GM12878 (cell line): Measurements from ENCODE around the gene KLHL8. TPM values are rescaled to one million over a fixed set of nuclear protein-coding genes. Genes with fewer than 3 reads are reported as not detected.

ENCODE experiments used
- ATAC-seq: fragments of 200-7000 bp; cut with Tn5 transposase; 3 replicates; pipeline ENCODE4 v1.9.1; 2020; ENCODE audit warnings: mild to moderate bottlenecking, moderate library complexity
- BruUV-seq: library from RNA; stranded (reverse); fragments of 400-500 nt; replicated peaks from 2 replicates; lab custom pipeline; 2021; lab: Mats Ljungman, UMichigan
- CTCF ChIA-PET: fragments of 300-600 bp; sonication (Branson Sonifier 250); formaldehyde crosslinking; extraction: SDS; loops from one replicate; lab custom pipeline; 2021; ENCODE audit warnings: inconsistent platforms; lab: Yijun Ruan, JAX
- POLR2A ChIA-PET: fragments of 350-600 bp; formaldehyde crosslinking; extraction: SDS; loops from one replicate; lab custom pipeline; 2021; ENCODE audit warnings: inconsistent platforms; lab: Charles Lee
- RAD21 ChIA-PET: fragments of 300-600 bp; sonication (Branson Sonifier 250); formaldehyde crosslinking; loops from one replicate; lab custom pipeline; 2023; ENCODE audit warnings: antibody characterized with exemption; ENCODE audit not compliant: unreplicated experiment; lab: Charles Lee
- SMC1A ChIA-PET: fragments of 300-600 bp; sonication (Branson Sonifier 250); formaldehyde crosslinking; loops from one replicate; lab custom pipeline; 2023; ENCODE audit not compliant: unreplicated experiment, uncharacterized antibody; lab: Charles Lee
- DNase-seq: peaks from one replicate; pipeline ENCODE4 v3.0.0-alpha.2; 2011; ENCODE audit warnings: low read depth, low spot score
- FAIRE-seq: peaks from 3 replicates; lab custom pipeline; 2011; peaks lifted over from hg19 to GRCh38; lab: Jason Lieb, UNC
- H2AFZ ChIP-seq: 2 replicates; pipeline ENCODE4 v1.6.0; 2011; ENCODE audit warnings: low read depth, low read length, control low read depth; ENCODE audit not compliant: control insufficient read depth
- H3K27ac ChIP-seq: 2 replicates; pipeline ENCODE4 v1.5.1; 2011; ENCODE audit warnings: control low read depth; ENCODE audit not compliant: control insufficient read depth, insufficient read depth
- H3K27me3 ChIP-seq, 2 experiments: replicated peaks in 1 of 2; 2 replicates each; pipeline versions ENCODE4 v1.6.0 to v1.6.1; 2011; ENCODE audit warnings: low read length in 1 of 2; ENCODE audit not compliant: control insufficient read depth in 2 of 2, insufficient read depth in 2 of 2
- H3K36me3 ChIP-seq, 2 experiments: 2 replicates each; pipeline ENCODE4 v1.5.1; 2011; ENCODE audit warnings: low read length in 1 of 2; ENCODE audit not compliant: control insufficient read depth in 2 of 2, insufficient read depth in 2 of 2
- H3K4me1 ChIP-seq: 2 replicates; pipeline ENCODE4 v1.6.1; 2011; ENCODE audit warnings: mild to moderate bottlenecking, low read length, moderate library complexity, mixed read lengths; ENCODE audit not compliant: control insufficient read depth, insufficient read depth
- H3K4me2 ChIP-seq: 2 replicates; pipeline ENCODE4 v1.6.0; 2011; ENCODE audit warnings: control low read depth; ENCODE audit not compliant: control insufficient read depth, insufficient read depth
- H3K4me3 ChIP-seq: fragments of 200-600 bp; sonication (generic); 2 replicates; pipeline ENCODE4 v1.5.1; 2016
- H3K79me2 ChIP-seq: 2 replicates; pipeline ENCODE4 v1.6.0; 2011; ENCODE audit warnings: low read length; ENCODE audit not compliant: control insufficient read depth, insufficient read depth
- H3K9ac ChIP-seq: 2 replicates; pipeline ENCODE4 v1.8.0; 2011; ENCODE audit warnings: low read length, control low read depth, mixed read lengths; ENCODE audit not compliant: control insufficient read depth, insufficient read depth
- H3K9me3 ChIP-seq: replicated peaks from 3 replicates; pipeline ENCODE4 v1.5.1; 2011; ENCODE audit warnings: mild to moderate bottlenecking, low read length; ENCODE audit not compliant: control insufficient read depth, insufficient read depth
- H4K20me1 ChIP-seq: 2 replicates; pipeline ENCODE4 v1.6.0; 2011; ENCODE audit not compliant: control insufficient read depth, insufficient read depth
- KLF5 ChIP-seq: fragments of 450-650 bp; IDR thresholded peaks from 2 replicates; pipeline ENCODE4 v1.6.1; 2014; ENCODE audit warnings: mild to moderate bottlenecking; ENCODE audit not compliant: partially characterized antibody
- RAD21 ChIP-seq: IDR thresholded peaks from 2 replicates; pipeline ENCODE4 v1.6.1; 2011; ENCODE audit warnings: mild to moderate bottlenecking, low read depth, low read length, moderate library complexity; ENCODE audit not compliant: insufficient read depth
- RCOR1 ChIP-seq: conservative IDR thresholded peaks from 2 replicates; pipeline ENCODE4 v1.6.1; 2012; ENCODE audit warnings: low read depth, low read length, improper control_type of control experiment
- SIN3A ChIP-seq: IDR thresholded peaks from 2 replicates; pipeline ENCODE4 v1.6.1; 2012; ENCODE audit warnings: low read depth, low read length, improper control_type of control experiment
- SMC3 ChIP-seq: IDR thresholded peaks from 2 replicates; pipeline ENCODE4 v1.6.1; 2011; ENCODE audit warnings: low read length, improper control_type of control experiment, borderline replicate concordance
- SUZ12 ChIP-seq: fragments of 200-600 bp; sonication (generic); IDR thresholded peaks from one replicate; pipeline ENCODE4 v1.6.1; 2018; ENCODE audit warnings: antibody characterized with exemption, mild to moderate bottlenecking; ENCODE audit not compliant: unreplicated experiment
- YY1 ChIP-seq: IDR thresholded peaks from 2 replicates; pipeline ENCODE4 v1.6.1; 2011; ENCODE audit warnings: low read depth, mild to moderate bottlenecking, low read length
- ZNF274 ChIP-seq: IDR thresholded peaks from one replicate; pipeline ENCODE4 v1.8.0; 2011; ENCODE audit not compliant: insufficient read length, insufficient read depth
- WGBS: methylation state at CpG from one replicate; pipeline ENCODE4 v1.1.6; 2016; ENCODE audit warnings: low lambda C conversion rate; ENCODE audit not compliant: insufficient replicate concordance, insufficient coverage; ENCODE audit errors: missing lambda C conversion rate; 5-methylcytosine and 5-hydroxymethylcytosine counted together
- in situ Hi-C: fragments of 300-500 bp; cut with MboI; formaldehyde crosslinking; loops from 9 replicates; pipeline ENCODE4 v1.14.3; 2018; ENCODE audit warnings: mixed read lengths
- intact Hi-C: fragments of 100-400 bp; cut with micrococcal nuclease; formaldehyde crosslinking; loops from one replicate; pipeline ENCODE4 v1.14.2; 2022; ENCODE audit not compliant: unreplicated experiment
- polyA plus RNA-seq, 11 experiments: library from polyadenylated mRNA; depleted of rRNA in 4 of 11; unstranded in 6 of 11; stranded (reverse) in 5 of 11; fragments of >200 nt; fragmentation: Nextera tagmentation in 4 of 11; fragmentation: Illumina TruSeq in 1 of 11; extraction: Ambion mirVana in 4 of 11; extraction: Trizol in 1 of 11; gene quantifications; 1 replicate in 1 of 11; 2 replicates in 10 of 11; pipeline versions ENCODE4 v1.2.1 to v1.2.3, GENCODE V29; 2011 to 2016; ENCODE audit warnings: inconsistent platforms in 2 of 11, missing spikeins in 2 of 11, low read depth in 1 of 11
- total RNA-seq, 4 experiments: library from RNA; depleted of rRNA in 3 of 4; stranded (reverse); fragments of >200 nt in 3 of 4; fragmentation: Illumina TruSeq in 1 of 4; extraction: Trizol in 1 of 4; gene quantifications; 2 replicates each; pipeline versions ENCODE4 v1.2.1 to v1.2.3, GENCODE V29; 2013 to 2021
- TF ChIP-seq, protein P1 (sequence below): fragments of 450-650 bp; IDR thresholded peaks from 2 replicates; pipeline ENCODE4 v1.6.1; 2017; ENCODE audit warnings: mild to moderate bottlenecking
- TF ChIP-seq, protein P2 (sequence below): fragments of 450-650 bp; IDR thresholded peaks from 2 replicates; pipeline ENCODE4 v1.6.1; 2018; ENCODE audit warnings: borderline replicate concordance, mild to moderate bottlenecking; ENCODE audit not compliant: partially characterized antibody
- TF ChIP-seq, protein P3 (sequence below): fragments of 450-650 bp; IDR thresholded peaks from 2 replicates; pipeline ENCODE4 v1.6.1; 2017; ENCODE audit warnings: antibody characterized with exemption, mild to moderate bottlenecking, moderate library complexity
- TF ChIP-seq, protein P4 (sequence below): fragments of 450-650 bp; IDR thresholded peaks from 2 replicates; pipeline ENCODE4 v1.6.1; 2016; ENCODE audit warnings: mild to moderate bottlenecking, moderate library complexity, borderline replicate concordance

Gene KLHL8
- total and polyA plus RNA-seq, 10 of the 15 experiments (the other 5 are each of a cell fraction or from before 2014, with no cell fraction given): 4.5 to 13.1 (median 9.0) TPM

DNA sequence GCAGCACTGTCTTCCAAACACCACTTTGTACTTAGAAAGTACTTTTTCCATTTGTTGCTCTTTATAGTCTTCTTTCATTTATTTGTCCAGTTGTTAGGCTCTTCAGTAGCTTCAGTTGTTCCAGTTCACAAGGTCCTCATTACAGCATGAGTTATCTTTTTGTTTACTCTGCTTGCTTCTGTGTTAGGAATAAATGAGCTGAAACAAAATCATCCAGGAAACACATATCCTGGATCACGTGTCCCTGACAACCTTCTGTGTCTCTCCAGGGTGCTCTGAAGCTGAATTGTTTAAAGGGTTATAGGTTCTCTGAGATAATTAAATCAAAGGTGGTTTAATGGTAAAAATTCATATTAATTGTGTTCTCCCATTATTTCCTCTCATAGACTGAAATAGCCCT is 19.9 kb upstream of the KLHL8 start:
- Histone ChIP-seq H4K20me1 (no peaks in the 10 kb centered on the region), H3K4me3 (no peak overlapping the region), H2AFZ (no peak overlapping the region), H3K9me3 (peaks cover 7% of the 10 kb centered on the region), H3K79me2 (no peaks in the 10 kb centered on the region), H3K36me3 (no peaks in the 10 kb centered on the region), H3K9ac (no peak overlapping the region), H3K4me1 (no peaks in the 10 kb centered on the region; the same call in 1 of the 2 replicates), H3K27me3 (0 out of 4 replicates have a peak, but pooled peaks cover 0 to 2% of the 10 kb centered on the region in 2 experiments), H3K4me2 (no peak overlapping the region), H3K27ac (no peak overlapping the region)
- no TSS peak for BruUV-seq
- no peak for FAIRE-seq
- SMC1A ChIA-PET: interaction anchor here (1.2 to 2.5 kb wide), 4 partner anchors 16 to 318 kb away, joined by 3 to 11 read pairs (median 7); no protein-coding TSS in a partner anchor
- intact Hi-C loops: no loop called here
- no peak for DNase-seq
- 0% methylated on average over 1 of the region's 1 CpG for WGBS
- POLR2A ChIA-PET: interaction anchor here (0.6 kb wide), 1 partner anchor 729 kb away, joined by 3 read pairs; no protein-coding TSS in a partner anchor
- RAD21 ChIA-PET: no interaction called here
- CTCF ChIA-PET: interaction anchor here (0.7 to 8.8 kb wide), 2 partner anchors 69 to 89 kb away, joined by 3 to 130 read pairs; no protein-coding TSS in a partner anchor
- in situ Hi-C loops: no loop called here
- no peak for ATAC-seq
- no peak for TF ChIP-seq ZNF274
- TF ChIP-seq, protein P1, sequence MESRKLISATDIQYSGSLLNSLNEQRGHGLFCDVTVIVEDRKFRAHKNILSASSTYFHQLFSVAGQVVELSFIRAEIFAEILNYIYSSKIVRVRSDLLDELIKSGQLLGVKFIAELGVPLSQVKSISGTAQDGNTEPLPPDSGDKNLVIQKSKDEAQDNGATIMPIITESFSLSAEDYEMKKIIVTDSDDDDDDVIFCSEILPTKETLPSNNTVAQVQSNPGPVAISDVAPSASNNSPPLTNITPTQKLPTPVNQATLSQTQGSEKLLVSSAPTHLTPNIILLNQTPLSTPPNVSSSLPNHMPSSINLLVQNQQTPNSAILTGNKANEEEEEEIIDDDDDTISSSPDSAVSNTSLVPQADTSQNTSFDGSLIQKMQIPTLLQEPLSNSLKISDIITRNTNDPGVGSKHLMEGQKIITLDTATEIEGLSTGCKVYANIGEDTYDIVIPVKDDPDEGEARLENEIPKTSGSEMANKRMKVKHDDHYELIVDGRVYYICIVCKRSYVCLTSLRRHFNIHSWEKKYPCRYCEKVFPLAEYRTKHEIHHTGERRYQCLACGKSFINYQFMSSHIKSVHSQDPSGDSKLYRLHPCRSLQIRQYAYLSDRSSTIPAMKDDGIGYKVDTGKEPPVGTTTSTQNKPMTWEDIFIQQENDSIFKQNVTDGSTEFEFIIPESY: no peak
- no peak for TF ChIP-seq KLF5
- no peak for TF ChIP-seq SMC3
- no peak for TF ChIP-seq RCOR1
- TF ChIP-seq, protein P2, sequence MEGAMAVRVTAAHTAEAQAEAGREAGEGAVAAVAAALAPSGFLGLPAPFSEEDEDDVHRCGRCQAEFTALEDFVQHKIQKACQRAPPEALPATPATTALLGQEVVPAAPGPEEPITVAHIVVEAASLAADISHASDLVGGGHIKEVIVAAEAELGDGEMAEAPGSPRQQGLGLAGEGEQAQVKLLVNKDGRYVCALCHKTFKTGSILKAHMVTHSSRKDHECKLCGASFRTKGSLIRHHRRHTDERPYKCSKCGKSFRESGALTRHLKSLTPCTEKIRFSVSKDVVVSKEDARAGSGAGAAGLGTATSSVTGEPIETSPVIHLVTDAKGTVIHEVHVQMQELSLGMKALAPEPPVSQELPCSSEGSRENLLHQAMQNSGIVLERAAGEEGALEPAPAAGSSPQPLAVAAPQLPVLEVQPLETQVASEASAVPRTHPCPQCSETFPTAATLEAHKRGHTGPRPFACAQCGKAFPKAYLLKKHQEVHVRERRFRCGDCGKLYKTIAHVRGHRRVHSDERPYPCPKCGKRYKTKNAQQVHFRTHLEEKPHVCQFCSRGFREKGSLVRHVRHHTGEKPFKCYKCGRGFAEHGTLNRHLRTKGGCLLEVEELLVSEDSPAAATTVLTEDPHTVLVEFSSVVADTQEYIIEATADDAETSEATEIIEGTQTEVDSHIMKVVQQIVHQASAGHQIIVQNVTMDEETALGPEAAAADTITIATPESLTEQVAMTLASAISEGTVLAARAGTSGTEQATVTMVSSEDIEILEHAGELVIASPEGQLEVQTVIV: no peak
- TF ChIP-seq, protein P3, sequence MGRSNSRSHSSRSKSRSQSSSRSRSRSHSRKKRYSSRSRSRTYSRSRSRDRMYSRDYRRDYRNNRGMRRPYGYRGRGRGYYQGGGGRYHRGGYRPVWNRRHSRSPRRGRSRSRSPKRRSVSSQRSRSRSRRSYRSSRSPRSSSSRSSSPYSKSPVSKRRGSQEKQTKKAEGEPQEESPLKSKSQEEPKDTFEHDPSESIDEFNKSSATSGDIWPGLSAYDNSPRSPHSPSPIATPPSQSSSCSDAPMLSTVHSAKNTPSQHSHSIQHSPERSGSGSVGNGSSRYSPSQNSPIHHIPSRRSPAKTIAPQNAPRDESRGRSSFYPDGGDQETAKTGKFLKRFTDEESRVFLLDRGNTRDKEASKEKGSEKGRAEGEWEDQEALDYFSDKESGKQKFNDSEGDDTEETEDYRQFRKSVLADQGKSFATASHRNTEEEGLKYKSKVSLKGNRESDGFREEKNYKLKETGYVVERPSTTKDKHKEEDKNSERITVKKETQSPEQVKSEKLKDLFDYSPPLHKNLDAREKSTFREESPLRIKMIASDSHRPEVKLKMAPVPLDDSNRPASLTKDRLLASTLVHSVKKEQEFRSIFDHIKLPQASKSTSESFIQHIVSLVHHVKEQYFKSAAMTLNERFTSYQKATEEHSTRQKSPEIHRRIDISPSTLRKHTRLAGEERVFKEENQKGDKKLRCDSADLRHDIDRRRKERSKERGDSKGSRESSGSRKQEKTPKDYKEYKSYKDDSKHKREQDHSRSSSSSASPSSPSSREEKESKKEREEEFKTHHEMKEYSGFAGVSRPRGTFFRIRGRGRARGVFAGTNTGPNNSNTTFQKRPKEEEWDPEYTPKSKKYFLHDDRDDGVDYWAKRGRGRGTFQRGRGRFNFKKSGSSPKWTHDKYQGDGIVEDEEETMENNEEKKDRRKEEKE: no peak
- TF ChIP-seq, protein P4, sequence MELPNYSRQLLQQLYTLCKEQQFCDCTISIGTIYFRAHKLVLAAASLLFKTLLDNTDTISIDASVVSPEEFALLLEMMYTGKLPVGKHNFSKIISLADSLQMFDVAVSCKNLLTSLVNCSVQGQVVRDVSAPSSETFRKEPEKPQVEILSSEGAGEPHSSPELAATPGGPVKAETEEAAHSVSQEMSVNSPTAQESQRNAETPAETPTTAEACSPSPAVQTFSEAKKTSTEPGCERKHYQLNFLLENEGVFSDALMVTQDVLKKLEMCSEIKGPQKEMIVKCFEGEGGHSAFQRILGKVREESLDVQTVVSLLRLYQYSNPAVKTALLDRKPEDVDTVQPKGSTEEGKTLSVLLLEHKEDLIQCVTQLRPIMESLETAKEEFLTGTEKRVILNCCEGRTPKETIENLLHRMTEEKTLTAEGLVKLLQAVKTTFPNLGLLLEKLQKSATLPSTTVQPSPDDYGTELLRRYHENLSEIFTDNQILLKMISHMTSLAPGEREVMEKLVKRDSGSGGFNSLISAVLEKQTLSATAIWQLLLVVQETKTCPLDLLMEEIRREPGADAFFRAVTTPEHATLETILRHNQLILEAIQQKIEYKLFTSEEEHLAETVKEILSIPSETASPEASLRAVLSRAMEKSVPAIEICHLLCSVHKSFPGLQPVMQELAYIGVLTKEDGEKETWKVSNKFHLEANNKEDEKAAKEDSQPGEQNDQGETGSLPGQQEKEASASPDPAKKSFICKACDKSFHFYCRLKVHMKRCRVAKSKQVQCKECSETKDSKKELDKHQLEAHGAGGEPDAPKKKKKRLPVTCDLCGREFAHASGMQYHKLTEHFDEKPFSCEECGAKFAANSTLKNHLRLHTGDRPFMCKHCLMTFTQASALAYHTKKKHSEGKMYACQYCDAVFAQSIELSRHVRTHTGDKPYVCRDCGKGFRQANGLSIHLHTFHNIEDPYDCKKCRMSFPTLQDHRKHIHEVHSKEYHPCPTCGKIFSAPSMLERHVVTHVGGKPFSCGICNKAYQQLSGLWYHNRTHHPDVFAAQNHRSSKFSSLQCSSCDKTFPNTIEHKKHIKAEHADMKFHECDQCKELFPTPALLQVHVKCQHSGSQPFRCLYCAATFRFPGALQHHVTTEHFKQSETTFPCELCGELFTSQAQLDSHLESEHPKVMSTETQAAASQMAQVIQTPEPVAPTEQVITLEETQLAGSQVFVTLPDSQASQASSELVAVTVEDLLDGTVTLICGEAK: no peak
- no peak for TF ChIP-seq SUZ12
- TF ChIP-seq YY1: no peak
- no peak for TF ChIP-seq RAD21
- TF ChIP-seq SIN3A: no peak
